Liver (tissue), 9 donors: ENCODE results near the gene TCTA. TPM values are rescaled to one million over a fixed set of nuclear protein-coding genes. Genes with fewer than 3 reads are reported as not detected.
"Not testable (repeated sequence)": the region's sequence is repeated elsewhere in the genome, so short reads cannot be mapped to it uniquely, and the experiment has no call there.

Experiments
- DNase-seq: peaks from one replicate; pipeline ENCODE4 v3.0.0-alpha.2; 2017; ENCODE audit warnings: low spot score
- H3K27ac ChIP-seq, 2 donors: one replicate each; pipeline ENCODE4 v1.7.0; 2013; ENCODE audit warnings: inconsistent platforms in 2 of 2, low read length in 2 of 2, control low read depth in 1 of 2, low read depth in 1 of 2, mild to moderate bottlenecking in 1 of 2
- H3K27me3 ChIP-seq, 4 donors: one replicate each; pipeline versions ENCODE4 v1.6.1 to v1.7.0; 2013; ENCODE audit warnings: low read length in 3 of 4, inconsistent platforms in 1 of 4, mild to moderate bottlenecking in 1 of 4, moderate library complexity in 1 of 4; ENCODE audit not compliant: control insufficient read depth in 4 of 4, insufficient read depth in 4 of 4
- H3K36me3 ChIP-seq, 4 donors: one replicate each; pipeline versions ENCODE4 v1.6.1 to v1.7.0; 2013; ENCODE audit warnings: low read length in 3 of 4, mild to moderate bottlenecking in 3 of 4, low read depth in 1 of 4, moderate library complexity in 1 of 4; ENCODE audit not compliant: control insufficient read depth in 4 of 4, insufficient read depth in 3 of 4
- H3K4me1 ChIP-seq, 4 donors: one replicate each; pipeline versions ENCODE4 v1.6.1 to v1.7.0; 2013; ENCODE audit warnings: low read length in 3 of 4, mild to moderate bottlenecking in 3 of 4, moderate library complexity in 1 of 4; ENCODE audit not compliant: control insufficient read depth in 4 of 4, insufficient read depth in 4 of 4
- H3K4me3 ChIP-seq, 3 donors: one replicate each; pipeline versions ENCODE4 v1.6.1 to v1.7.0; 2013; ENCODE audit warnings: low read length in 3 of 3, control low read depth in 1 of 3, low read depth in 1 of 3, mild to moderate bottlenecking in 1 of 3
- H3K9ac ChIP-seq, 2 donors: one replicate each; pipeline ENCODE4 v1.7.0; 2013; ENCODE audit warnings: low read length in 2 of 2, mild to moderate bottlenecking in 2 of 2, moderate library complexity in 2 of 2, control low read depth in 1 of 2, low read depth in 1 of 2
- H3K9me3 ChIP-seq, 4 donors: one replicate each; pipeline versions ENCODE4 v1.6.1 to v1.7.0; 2013; ENCODE audit warnings: low read length in 3 of 4; ENCODE audit not compliant: control insufficient read depth in 4 of 4
- ATF3 ChIP-seq: IDR thresholded peaks from 2 replicates; pipeline ENCODE4 v1.6.1; 2016; ENCODE audit warnings: antibody characterized with exemption
- CTCF ChIP-seq: fragments of 150-350 bp; IDR thresholded peaks from 2 replicates; pipeline ENCODE4 v1.5.1; 2017; ENCODE audit warnings: improper control_type of control experiment, low read depth, low read length; ENCODE audit not compliant: missing input control
- EGR1 ChIP-seq, 2 donors: IDR thresholded peaks; 2 replicates each; pipeline ENCODE4 v1.6.1; 2016 to 2018; ENCODE audit warnings: antibody characterized with exemption in 2 of 2, low read depth in 2 of 2
- FOXA1 ChIP-seq: IDR thresholded peaks from 2 replicates; pipeline ENCODE4 v1.6.1; 2016; ENCODE audit warnings: antibody characterized with exemption
- FOXA2 ChIP-seq: IDR thresholded peaks from 2 replicates; pipeline ENCODE4 v1.6.1; 2016; ENCODE audit warnings: antibody characterized with exemption
- GABPA ChIP-seq, 2 donors: IDR thresholded peaks in 1 of 2; conservative IDR thresholded peaks in 1 of 2; 2 replicates each; pipeline ENCODE4 v1.6.1; 2016; ENCODE audit warnings: antibody characterized with exemption in 2 of 2, mild to moderate bottlenecking in 1 of 2, moderate library complexity in 1 of 2
- HNF4A ChIP-seq, 2 donors: conservative IDR thresholded peaks; 2 replicates each; pipeline ENCODE4 v1.6.1; 2016; ENCODE audit warnings: antibody characterized with exemption in 2 of 2, mild to moderate bottlenecking in 2 of 2
- HNF4G ChIP-seq: IDR thresholded peaks from 2 replicates; pipeline ENCODE4 v1.6.1; 2016; ENCODE audit warnings: antibody characterized with exemption
- JUND ChIP-seq, 2 donors: IDR thresholded peaks; 2 replicates each; pipeline ENCODE4 v1.6.1; 2016; ENCODE audit warnings: antibody characterized with exemption in 2 of 2
- MAX ChIP-seq: IDR thresholded peaks from 2 replicates; pipeline ENCODE4 v1.6.1; 2016; ENCODE audit warnings: antibody characterized with exemption
- NR2F2 ChIP-seq: IDR thresholded peaks from 2 replicates; pipeline ENCODE4 v1.6.1; 2016; ENCODE audit warnings: antibody characterized with exemption
- RAD21 ChIP-seq, 2 donors: IDR thresholded peaks; 2 replicates each; pipeline ENCODE4 v1.6.1; 2016; ENCODE audit warnings: antibody characterized with exemption in 2 of 2, mild to moderate bottlenecking in 2 of 2
- REST ChIP-seq: IDR thresholded peaks from 2 replicates; pipeline ENCODE4 v1.6.1; 2016; ENCODE audit warnings: antibody characterized with exemption, mild to moderate bottlenecking
- RXRA ChIP-seq, 2 donors: IDR thresholded peaks; 2 replicates each; pipeline ENCODE4 v1.6.1; 2017 to 2018; ENCODE audit warnings: antibody characterized with exemption in 2 of 2, mild to moderate bottlenecking in 1 of 2
- SP1 ChIP-seq: IDR thresholded peaks from 2 replicates; pipeline ENCODE4 v1.6.1; 2018; ENCODE audit warnings: antibody characterized with exemption, mild to moderate bottlenecking
- TAF1 ChIP-seq: conservative IDR thresholded peaks from 2 replicates; pipeline ENCODE4 v1.6.1; 2016; ENCODE audit warnings: antibody characterized with exemption, mild to moderate bottlenecking
- YY1 ChIP-seq: IDR thresholded peaks from 2 replicates; pipeline ENCODE4 v1.6.1; 2016; ENCODE audit warnings: antibody characterized with exemption, mild to moderate bottlenecking
- WGBS: extraction: QIAGEN DNeasy Blood & Tissue Kit; methylation state at CpG from one replicate; pipeline ENCODE4 v1.1.7; 2013; 5-methylcytosine and 5-hydroxymethylcytosine counted together
- polyA plus RNA-seq, 2 donors: library from polyadenylated mRNA; stranded (reverse) in 1 of 2; unstranded in 1 of 2; fragments of 200-250 nt in 1 of 2; fragments of >200 nt in 1 of 2; fragmentation: Nextera tagmentation in 1 of 2; extraction: Ambion mirVana in 1 of 2; gene quantifications; one replicate each; pipeline versions ENCODE4 v1.2.1 to v1.2.3, GENCODE V29; 2013 to 2015
- total RNA-seq, 2 donors: library from RNA; depleted of rRNA; stranded (reverse); fragments of >200 nt; gene quantifications; one replicate each; pipeline ENCODE4 v1.2.3, GENCODE V29; 2014
- donor health status: healthy.
- donor health status: healthy.
- donor health status: healthy.
- donor health status: healthy.
- donor health status: healthy.

TCTA gene
- total and polyA plus RNA-seq, 4 donors = 13.6 to 28.2 (median 24.6) TPM

- Histone ChIP-seq H3K9ac (no peak overlapping the region), H3K4me3 (no peak overlapping the region), H3K27me3 (no peaks in the 10 kb centered on the region), H3K36me3 (peaks cover 0 to 1% (median 0%) of the 10 kb centered on the region in 4 donors), H3K4me1 (peaks cover 0 to 9% (median 1%) of the 10 kb centered on the region in 4 donors), H3K27ac (no peak overlapping the region), H3K9me3 (no peaks in the 10 kb centered on the region)
- TF ChIP-seq RXRA (IDR thresholded peaks at IDR 0.05) = no peak
- no peak for TF ChIP-seq ATF3
- no peak for TF ChIP-seq NR2F2
- TF ChIP-seq REST = no peak
- no peak for TF ChIP-seq TAF1
- TF ChIP-seq RAD21 (IDR thresholded peaks at IDR 0.05) = no peak
- no peak for TF ChIP-seq GABPA (IDR thresholded peaks at IDR 0.05 in 1 of 2, conservative IDR thresholded peaks at IDR 0.05 in 1 of 2)
- TF ChIP-seq YY1 = no peak
- no peak for TF ChIP-seq FOXA2
- TF ChIP-seq SP1 = no peak
- TF ChIP-seq MAX = no peak
- TF ChIP-seq FOXA1 = no peak
- 87% methylated on average over 1 of the region's 1 CpG for WGBS
- DNase-seq = no peak
Observed at GRCh38 chr3:49388289-49388820, 23.9 kb upstream of the TCTA start.

GRCh38 chr3:49389297-49389696 is 22.9 kb upstream of the TCTA start:
- Histone ChIP-seq H3K4me3 (no peak overlapping the region), H3K27me3 (no peaks in the 10 kb centered on the region), H3K9ac (no peak overlapping the region), H3K36me3 (peaks cover 0 to 1% (median under 1%) of the 10 kb centered on the region in 4 donors), H3K9me3 (no peaks in the 10 kb centered on the region), H3K27ac (no peak overlapping the region), H3K4me1 (peaks cover 0 to 9% (median 1%) of the 10 kb centered on the region in 4 donors)
- WGBS = 97% methylated on average over 6 of the region's 6 CpGs
- no peak for DNase-seq
- TF ChIP-seq GABPA (IDR thresholded peaks at IDR 0.05 in 1 of 2, conservative IDR thresholded peaks at IDR 0.05 in 1 of 2) (no peak), FOXA1 (no peak), REST (no peak), RXRA (IDR thresholded peaks at IDR 0.05) (no peak), CTCF (no peak), HNF4G (no peak), JUND (IDR thresholded peaks at IDR 0.05) (no peak), HNF4A (conservative IDR thresholded peaks at IDR 0.05) (no peak), YY1 (no peak), FOXA2 (no peak), NR2F2 (no peak), TAF1 (no peak), EGR1 (IDR thresholded peaks at IDR 0.05; ENCODE audit: low read depth in 2 of 2) (no peak), SP1 (no peak), RAD21 (IDR thresholded peaks at IDR 0.05) (no peak)

- H3K27me3 ChIP-seq, H3K9ac ChIP-seq, H3K9me3 ChIP-seq, H3K4me3 ChIP-seq, H3K27ac ChIP-seq, H3K36me3 ChIP-seq, H3K4me1 ChIP-seq, DNase-seq: not testable (repeated sequence)
- 95% methylated on average over 10 of the region's 10 CpGs for WGBS
Observed at GRCh38 chr3:49391310-49391709, 20.9 kb upstream of the TCTA start.
